HepG2 (cell line): ENCODE results near the gene EPDR1. TPM values are rescaled to one million over a fixed set of nuclear protein-coding genes. Genes with fewer than 3 reads are reported as not detected.
A peak's percentile ranks its signal among the peaks of the same experiment; 100 is the strongest.

ENCODE experiments used
- ATAC-seq: fragments of 200-7000 bp; cut with Tn5 transposase; 3 replicates; pipeline ENCODE4 v1.9.1; 2020; ENCODE audit warnings: mild to moderate bottlenecking, moderate library complexity
- BruUV-seq: library from RNA; stranded (reverse); fragments of 400-500 nt; replicated peaks from 2 replicates; lab custom pipeline; 2021; lab: Mats Ljungman, UMichigan
- CTCF ChIA-PET: fragments of 300-600 bp; formaldehyde crosslinking; extraction: SDS; loops from one replicate; lab custom pipeline; 2021; ENCODE audit warnings: low total read pairs, inconsistent platforms, low intra/inter-chr PET ratio; lab: Yijun Ruan, JAX
- POLR2A ChIA-PET: fragments of 350-600 bp; sonication (Branson Sonifier 250); formaldehyde crosslinking; loops from one replicate; lab custom pipeline; 2020; ENCODE audit warnings: antibody characterized with exemption, inconsistent platforms; lab: Yijun Ruan, JAX
- DNase-seq: peaks from one replicate; pipeline ENCODE4 v3.0.0-alpha.2; 2015; ENCODE audit warnings: low spot score
- FAIRE-seq: peaks from 3 replicates; lab custom pipeline; 2011; peaks lifted over from hg19 to GRCh38; lab: Jason Lieb, UNC
- H2AFZ ChIP-seq: one replicate; pipeline ENCODE4 v1.6.1; 2011; ENCODE audit warnings: low read length, inconsistent platforms
- H3K27ac ChIP-seq: fragments of 300-600 bp; 3 replicates; pipeline ENCODE4 v1.8.0; 2011; ENCODE audit warnings: mixed run types, mild to moderate bottlenecking, mixed read lengths, low read length, inconsistent platforms; ENCODE audit not compliant: insufficient read depth; ENCODE audit errors: extremely low read length
- H3K27me3 ChIP-seq, 2 experiments: fragments of 200-600 bp in 1 of 2; 2 replicates in 1 of 2; 3 replicates in 1 of 2; pipeline versions ENCODE4 v1.6.0 to v1.8.0; 2011; ENCODE audit warnings: low read length in 2 of 2, mild to moderate bottlenecking in 2 of 2, moderate library complexity in 2 of 2, inconsistent platforms in 1 of 2; ENCODE audit not compliant: insufficient read depth in 2 of 2, control insufficient read depth in 1 of 2
- H3K36me3 ChIP-seq, 2 experiments: fragments of 200-600 bp in 1 of 2; replicated peaks in 1 of 2; 2 replicates in 1 of 2; 3 replicates in 1 of 2; pipeline versions ENCODE4 v1.5.1 to v1.8.0; 2011; ENCODE audit warnings: low read length in 2 of 2, inconsistent platforms in 1 of 2; ENCODE audit not compliant: insufficient read depth in 2 of 2, control insufficient read depth in 1 of 2
- H3K4me1 ChIP-seq: 2 replicates; pipeline ENCODE4 v1.5.1; 2012; ENCODE audit warnings: low read length, inconsistent platforms; ENCODE audit not compliant: insufficient read depth
- H3K4me2 ChIP-seq: 2 replicates; pipeline ENCODE4 v1.6.0; 2011; ENCODE audit warnings: low read depth, low read length, inconsistent platforms
- H3K4me3 ChIP-seq, 3 experiments: fragments of 200-600 bp in 1 of 3; sonication (generic), shearing (Covaris generic) in 1 of 3; replicated peaks in 1 of 3; 2 replicates each; pipeline ENCODE4 v1.5.1; 2011 to 2016; ENCODE audit warnings: low read length in 3 of 3, inconsistent platforms in 2 of 3, low read depth in 2 of 3, mild to moderate bottlenecking in 2 of 3, control low read depth in 1 of 3, mixed read lengths in 1 of 3; ENCODE audit not compliant: insufficient read depth in 1 of 3
- H3K79me2 ChIP-seq: one replicate; pipeline ENCODE4 v1.6.1; 2011; ENCODE audit warnings: low read length, inconsistent platforms; ENCODE audit not compliant: insufficient read depth
- H3K9ac ChIP-seq: 2 replicates; pipeline ENCODE4 v1.6.0; 2011; ENCODE audit warnings: mild to moderate bottlenecking, low read depth, low read length, inconsistent platforms; ENCODE audit not compliant: insufficient read depth
- H3K9me3 ChIP-seq: 2 replicates; pipeline ENCODE4 v1.5.1; 2012; ENCODE audit warnings: mild to moderate bottlenecking, low read length
- H4K20me1 ChIP-seq: 2 replicates; pipeline ENCODE4 v1.6.0; 2011; ENCODE audit warnings: inconsistent platforms, mild to moderate bottlenecking, low read length, moderate library complexity; ENCODE audit not compliant: insufficient read depth
- CEBPB ChIP-seq: IDR thresholded peaks from 2 replicates; pipeline ENCODE4 v1.6.1; 2011; ENCODE audit warnings: low read depth, low read length, improper control_type of control experiment, borderline replicate concordance
- CEBPG ChIP-seq: IDR thresholded peaks from 2 replicates; pipeline ENCODE4 v1.6.1; 2016
- CTCF ChIP-seq: sonication (generic); formaldehyde crosslinking; IDR thresholded peaks from 2 replicates; pipeline ENCODE4 v1.5.0; 2020; ENCODE audit warnings: mild to moderate bottlenecking, missing genetic modification reagents, moderate library complexity
- JARID2 ChIP-seq: sonication (generic); formaldehyde crosslinking; IDR thresholded peaks from 2 replicates; pipeline ENCODE4 v1.8.1; 2023; ENCODE audit warnings: missing genetic modification reagents, inconsistent platforms; ENCODE audit not compliant: insufficient replicate concordance
- NFATC3 ChIP-seq: sonication (generic); formaldehyde crosslinking; IDR thresholded peaks from 2 replicates; pipeline ENCODE4 v1.5.1; 2020; ENCODE audit warnings: mild to moderate bottlenecking, missing genetic modification reagents
- PATZ1 ChIP-seq: sonication (generic); formaldehyde crosslinking; IDR thresholded peaks from 2 replicates; pipeline ENCODE4 v1.4.0; 2020; ENCODE audit warnings: missing genetic modification reagents
- RAD21 ChIP-seq: fragments of 450-650 bp; formaldehyde crosslinking; IDR thresholded peaks from 2 replicates; pipeline ENCODE4 v1.5.0; 2020; ENCODE audit warnings: mild to moderate bottlenecking
- SATB2 ChIP-seq: sonication (generic); formaldehyde crosslinking; IDR thresholded peaks from 2 replicates; pipeline ENCODE4 v1.5.0; 2020; ENCODE audit warnings: missing genetic modification reagents
- SMC3 ChIP-seq: IDR thresholded peaks from 2 replicates; pipeline ENCODE4 v1.6.1; 2011; ENCODE audit warnings: low read length, improper control_type of control experiment
- STAG1 ChIP-seq: sonication (generic); formaldehyde crosslinking; IDR thresholded peaks from 2 replicates; pipeline ENCODE4 v1.4.0; 2020; ENCODE audit warnings: missing genetic modification reagents
- ZHX1 ChIP-seq: sonication (generic); formaldehyde crosslinking; IDR thresholded peaks from 2 replicates; pipeline ENCODE4 v1.8.1; 2022; ENCODE audit warnings: low read depth, mild to moderate bottlenecking, missing genetic modification reagents
- ZNF12 ChIP-seq: sonication (generic); formaldehyde crosslinking; IDR thresholded peaks from 2 replicates; pipeline ENCODE4 v1.5.0; 2020; ENCODE audit warnings: missing genetic modification reagents
- ZNF362 ChIP-seq: sonication (generic); formaldehyde crosslinking; IDR thresholded peaks from 2 replicates; pipeline ENCODE4 v1.4.0; 2020; ENCODE audit warnings: missing genetic modification reagents, mild to moderate bottlenecking, borderline replicate concordance
- WGBS: methylation state at CpG from one replicate; pipeline ENCODE4 v1.1.6; 2017; ENCODE audit warnings: low lambda C conversion rate; 5-methylcytosine and 5-hydroxymethylcytosine counted together
- in situ Hi-C: cut with HindIII; loops from 2 replicates; pipeline ENCODE4 v1.10.0; 2017; ENCODE audit warnings: low pct_unique_long_range_greater_than_20kb; ENCODE audit not compliant: extremely low pct_ligation_motif_present
- intact Hi-C: fragments of 100-400 bp; cut with micrococcal nuclease; formaldehyde crosslinking; loops from one replicate; pipeline ENCODE4 v1.10.0; 2022; ENCODE audit not compliant: unreplicated experiment
- polyA plus RNA-seq, 8 experiments: library from polyadenylated mRNA; depleted of rRNA in 3 of 8; stranded (reverse) in 7 of 8; unstranded in 1 of 8; fragments of >200 nt; fragmentation: Illumina TruSeq in 4 of 8; extraction: Trizol in 4 of 8; gene quantifications; 2 replicates each; pipeline versions ENCODE4 v1.2.1 to v1.2.3, GENCODE V29; 2011 to 2016; ENCODE audit warnings: low read depth in 4 of 8, missing spikeins in 1 of 8, mixed read lengths in 1 of 8; ENCODE audit not compliant: insufficient read depth in 1 of 8
- total RNA-seq, 5 experiments: library from RNA; depleted of rRNA; stranded (reverse); fragments of >200 nt; fragmentation: Illumina TruSeq; extraction: Trizol; gene quantifications; 2 replicates each; pipeline ENCODE4 v1.2.3, GENCODE V29; 2016; ENCODE audit warnings: low read depth in 1 of 5

EPDR1 gene
- total and polyA plus RNA-seq, 2 of the 13 experiments (the other 11 are each of a cell fraction or from before 2014, with no cell fraction given) = 38.3 to 50.2 TPM

GRCh38 chr7:37901236-37901827 lies 19.1 kb upstream of the EPDR1 start:
- FAIRE-seq (peak; percentile 48), ATAC-seq (peak; percentile 80), DNase-seq (peak; percentile 56)
- no TSS peak for BruUV-seq
- H3K27me3 ChIP-seq = no peaks in the 10 kb centered on the region
- no peak overlapping the region for H3K27ac ChIP-seq
- H2AFZ ChIP-seq = no peak overlapping the region
- in situ Hi-C loops = loop anchor here (5.0 to 25.0 kb wide), 3 partner anchors 203 to 436 kb away; no protein-coding TSS in a partner anchor
- no peaks in the 10 kb centered on the region for H3K79me2 ChIP-seq
- H3K4me3 ChIP-seq = no peak overlapping the region
- peaks cover 29% of the 10 kb centered on the region for H3K4me1 ChIP-seq
- peak overlapping the region; percentile 19 for H3K4me2 ChIP-seq
- POLR2A ChIA-PET = interaction anchor here (2.5 kb wide), 1 partner anchor 15 kb away, joined by 16 read pairs; the partner anchor contains the start of gene SFRP4
- TF ChIP-seq RAD21 (CRISPR knock-in tag) (peak; percentile 37; the same call in 1 of the 2 replicates), STAG1 (CRISPR knock-in tag) (peak; percentile 82), ZNF362 (CRISPR knock-in tag) (peak; percentile 95), NFATC3 (CRISPR knock-in tag) (no peak), CEBPB (0 out of 2 replicates have a peak, but pooled peaks have one; percentile 3), ZNF12 (CRISPR knock-in tag) (no peak), PATZ1 (CRISPR knock-in tag) (0 out of 2 replicates have a peak, but pooled peaks have one; percentile 37), SMC3 (peak; percentile 82), CTCF (peak; percentile 70), ZHX1 (no peak), SATB2 (CRISPR knock-in tag) (no peak), CEBPG (CRISPR knock-in tag) (0 out of 2 replicates have a peak, but pooled peaks have one; percentile 33), JARID2 (CRISPR knock-in tag) (no peak)
- intact Hi-C loops = loop anchor here (1.0 to 5.0 kb wide), 5 partner anchors 15 to 436 kb away; partner anchors contain the start of gene SFRP4
- WGBS = 5% methylated on average over 6 of the region's 6 CpGs
- H3K9me3 ChIP-seq = no peaks in the 10 kb centered on the region
- H3K36me3 ChIP-seq = no peaks in the 10 kb centered on the region
- H3K9ac ChIP-seq = no peak overlapping the region
- CTCF ChIA-PET = interaction anchor here (1.2 to 3.1 kb wide), 3 partner anchors 205 to 435 kb away, joined by 5 to 53 read pairs (median 13); no protein-coding TSS in a partner anchor
- H4K20me1 ChIP-seq = no peaks in the 10 kb centered on the region
